ENCODE measurements around the gene MS4A4E.
"Not testable (repeated sequence)": the region's sequence is repeated elsewhere in the genome, so short reads cannot be mapped to it uniquely, and the experiment has no call there.

Gene MS4A4E

DNA sequence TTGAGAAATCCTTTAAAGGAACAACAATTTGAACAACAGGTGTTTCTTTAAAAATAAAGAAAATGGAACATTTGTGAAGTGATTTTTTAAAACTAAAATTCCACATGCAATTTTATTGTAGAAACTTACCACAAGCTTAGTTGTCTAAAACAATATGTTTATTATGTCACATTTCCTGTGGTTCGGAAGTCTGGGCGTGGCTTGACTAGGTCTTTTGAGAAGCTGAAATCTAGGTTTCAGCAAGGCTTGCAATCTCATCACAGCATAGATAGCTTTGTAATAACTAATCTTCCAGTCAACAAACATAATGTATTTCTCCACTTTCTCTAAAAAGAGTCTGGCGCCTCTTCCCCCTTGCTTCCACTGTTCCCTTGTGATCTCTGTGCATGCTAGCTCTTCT is 87.0 kb downstream of the MS4A4E start:
- Histone ChIP-seq H3K27me3 (ENCODE audit: low read depth) (no peaks in the 10 kb centered on the region), H3K36me3 (replicated peaks) (no peaks in the 10 kb centered on the region), H3K4me3 (no peak overlapping the region), H3K9me3 (no peaks in the 10 kb centered on the region), H3K4me1 (no peaks in the 10 kb centered on the region)
- in situ Hi-C loops (cut with MboI; ENCODE audit: low sequenced_read_pairs): no loop called here
- DNase-seq (ENCODE audit: low spot score in 2 of 2): no peak

DNA sequence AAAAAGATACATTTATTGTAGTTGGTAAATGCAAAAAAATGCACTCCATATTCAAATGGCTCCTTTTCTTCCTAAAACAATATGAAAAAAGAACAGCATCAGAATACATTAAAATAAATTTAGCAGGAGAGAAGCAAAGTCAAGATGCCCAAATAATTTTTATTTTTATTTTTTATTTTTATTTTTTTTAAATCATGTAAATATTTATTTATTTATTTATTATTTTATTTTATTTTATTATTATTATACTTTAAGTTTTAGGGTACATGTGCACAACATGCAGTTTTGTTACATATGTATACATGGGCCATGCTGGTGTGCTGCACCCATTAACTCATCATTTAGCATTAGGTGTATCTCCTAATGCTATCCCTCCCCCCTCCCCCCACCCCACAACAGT is 90.2 kb downstream of the MS4A4E start:
- H3K27me3 ChIP-seq (ENCODE audit: low read depth); DNase-seq (ENCODE audit: low spot score in 2 of 2); H3K36me3 ChIP-seq (replicated peaks); H3K9me3 ChIP-seq; in situ Hi-C loops (cut with MboI; ENCODE audit: low sequenced_read_pairs); H3K4me1 ChIP-seq; H3K4me3 ChIP-seq: not testable (repeated sequence)

DNA sequence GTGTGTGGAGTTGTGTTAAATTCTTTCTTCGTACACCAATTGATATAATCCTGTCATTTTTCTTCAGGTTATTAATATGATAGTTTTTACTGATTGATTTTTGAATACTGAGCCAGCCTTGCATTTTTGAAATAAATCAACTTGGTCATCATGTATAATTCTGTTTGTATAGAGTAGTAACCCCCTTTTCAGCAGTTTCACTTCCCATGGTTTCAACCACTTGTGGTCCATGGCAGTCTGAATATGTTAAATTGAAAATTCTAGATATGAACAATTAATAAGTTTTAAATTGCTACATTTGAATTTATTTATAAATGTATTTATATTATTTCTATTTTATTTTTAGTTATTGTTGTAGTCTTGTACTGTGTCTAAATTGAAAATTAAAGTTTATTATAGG is 92.7 kb downstream of the MS4A4E start:
- Histone ChIP-seq H3K4me1 (no peaks in the 10 kb centered on the region), H3K36me3 (replicated peaks) (no peaks in the 10 kb centered on the region), H3K27me3 (ENCODE audit: low read depth) (no peaks in the 10 kb centered on the region), H3K4me3 (no peak overlapping the region), H3K9me3 (no peaks in the 10 kb centered on the region)
- no peak for DNase-seq (ENCODE audit: low spot score in 2 of 2)
- in situ Hi-C loops (cut with MboI; ENCODE audit: low sequenced_read_pairs): no loop called here

All from HAP-1 (cell line).